GM12865 (cell line): ENCODE data around the gene PELI2.

Source experiments
- DNase-seq: peaks from one replicate; pipeline ENCODE4 v3.0.0; 2010; ENCODE audit warnings: low read depth
- H3K4me3 ChIP-seq: 2 replicates; pipeline ENCODE4 v1.5.1; 2011; ENCODE audit warnings: mild to moderate bottlenecking, low read depth, low read length, control low read depth
- CTCF ChIP-seq: IDR thresholded peaks from 2 replicates; pipeline ENCODE4 v1.5.1; 2011; ENCODE audit warnings: low read length, control low read depth, low read depth, inconsistent platforms; ENCODE audit not compliant: insufficient read depth; ENCODE audit errors: missing control alignments

PELI2 gene

GRCh38 chr14:56168007-56168616 lies 49.9 kb downstream of the PELI2 start:
- H3K4me3 ChIP-seq, result no peak overlapping the region
- no peak for TF ChIP-seq CTCF
- no peak for DNase-seq

GRCh38 chr14:56170028-56170427 lies 51.8 kb downstream of the PELI2 start:
- H3K4me3 ChIP-seq, result no peak overlapping the region
- DNase-seq, result no peak
- no peak for TF ChIP-seq CTCF

GRCh38 chr14:56170877-56171422 lies 52.7 kb downstream of the PELI2 start:
- H3K4me3 ChIP-seq, result no peak overlapping the region
- no peak for TF ChIP-seq CTCF
- no peak for DNase-seq

- DNase-seq, result no peak
Observed at GRCh38 chr14:56172074-56172473, 53.9 kb downstream of the PELI2 start.

GRCh38 chr14:56172571-56172971 lies 54.4 kb downstream of the PELI2 start:
- no peak overlapping the region for H3K4me3 ChIP-seq
- DNase-seq, result no peak
- TF ChIP-seq CTCF, result no peak

More at GRCh38 chr14:56172074-56172473, 53.9 kb downstream of the PELI2 start:
- H3K4me3 ChIP-seq, result no peak overlapping the region
- TF ChIP-seq CTCF, result no peak

- DNase-seq, result no peak
- H3K4me3 ChIP-seq, result no peak overlapping the region
- no peak for TF ChIP-seq CTCF
Observed at GRCh38 chr14:56173365-56173922, 55.2 kb downstream of the PELI2 start.
